ELR (cell line): ENCODE measurements around the gene UGGT1.

Source experiments
- DNase-seq: peaks from one replicate; pipeline ENCODE4 v3.0.0-alpha.2; 2015; ENCODE audit warnings: low read depth

Gene UGGT1

GRCh38 chr2:128219891-128220290 is 128.9 kb downstream of the UGGT1 start:
- no peak for DNase-seq

DNA sequence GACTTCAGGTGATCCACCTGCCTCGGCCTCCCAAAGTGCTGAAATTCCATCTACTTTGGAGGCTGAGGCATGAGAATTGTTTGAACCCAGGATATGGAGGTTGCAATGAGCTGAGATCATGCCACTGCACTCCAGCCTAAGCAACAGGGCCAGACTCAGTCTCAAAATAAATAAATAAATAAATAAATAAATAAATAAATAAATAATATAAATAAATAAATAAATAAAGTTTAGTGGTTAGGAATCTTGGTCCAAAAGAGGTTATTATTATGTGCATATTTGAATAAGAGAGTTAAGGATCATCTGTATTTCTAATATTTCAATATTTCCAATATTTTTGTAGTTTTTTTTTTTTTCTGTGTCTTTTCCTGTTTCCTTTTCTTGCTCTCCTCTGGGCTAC is 136.9 kb downstream of the UGGT1 start:
- no peak for DNase-seq

GRCh38 chr2:128228894-128229293 is 137.9 kb downstream of the UGGT1 start:
- peak; percentile 54 for DNase-seq

GRCh38 chr2:128232965-128233789 is 142.2 kb downstream of the UGGT1 start:
- peak; percentile 77 for DNase-seq

- DNase-seq = no peak
These were observed 142.9 kb downstream of the UGGT1 start for GRCh38 chr2:128233790-128234395.

DNA sequence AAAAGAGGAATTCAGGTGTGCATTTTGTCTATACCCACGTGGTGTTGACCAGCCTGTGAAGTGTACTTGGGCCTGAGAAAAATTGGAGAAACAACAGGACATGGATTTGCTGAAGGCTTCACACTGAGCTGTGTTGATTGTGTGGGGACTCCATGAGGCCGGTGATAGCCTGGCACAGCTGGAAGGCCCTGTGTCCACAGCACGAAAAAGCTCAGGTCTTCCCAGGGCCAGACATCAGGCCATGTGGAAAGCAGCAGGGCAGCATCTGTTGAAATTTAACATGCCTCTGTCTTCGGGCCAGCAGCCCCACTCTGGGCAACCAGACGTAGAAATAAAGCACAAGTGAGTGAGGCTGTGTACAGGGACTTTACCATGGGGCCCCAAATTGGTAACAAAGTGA is 143.6 kb downstream of the UGGT1 start:
- DNase-seq = no peak

DNA sequence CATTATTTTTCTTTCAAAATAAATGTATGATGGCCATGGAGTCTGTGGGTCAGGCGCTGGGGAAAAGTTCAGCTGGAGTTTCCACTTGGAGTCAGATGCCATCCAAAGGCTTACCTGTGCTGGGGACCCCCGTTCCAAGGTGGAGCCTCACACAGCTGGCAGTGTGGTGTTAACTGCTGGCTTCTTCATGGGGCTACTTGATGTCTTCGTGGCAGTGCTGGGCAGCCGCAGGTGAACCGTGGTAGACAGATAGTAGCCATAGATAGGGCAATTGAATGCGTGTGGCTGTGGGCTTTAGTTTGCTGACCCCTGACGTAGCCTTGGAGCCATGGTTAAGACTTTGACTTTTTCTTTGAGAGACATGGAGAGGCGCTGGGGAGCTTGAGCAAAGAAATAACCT is 144.6 kb downstream of the UGGT1 start:
- no peak for DNase-seq

- peak; percentile 84 for DNase-seq
These were observed 145.6 kb downstream of the UGGT1 start for GRCh38 chr2:128236491-128237035.

DNA sequence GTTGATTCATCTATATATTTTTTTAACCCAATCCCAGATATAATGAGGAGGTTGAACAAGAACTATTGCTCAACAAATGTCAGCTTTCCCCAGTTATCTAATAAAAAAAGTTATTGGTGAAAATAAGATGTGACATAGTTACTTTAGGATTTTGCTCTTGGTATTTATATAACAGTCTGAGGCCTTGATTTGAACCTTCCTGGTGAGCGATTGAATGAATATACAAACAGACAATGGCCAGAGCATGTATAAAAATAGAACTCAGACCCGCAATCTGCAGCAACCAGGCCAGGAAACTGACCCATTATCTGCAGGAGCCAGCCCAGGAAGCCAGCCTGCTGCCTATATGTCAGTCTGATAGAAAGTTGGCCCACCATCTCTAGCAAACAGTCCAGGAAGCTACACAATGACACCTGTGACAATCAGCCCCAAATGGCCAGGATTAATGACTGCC is 146.1 kb downstream of the UGGT1 start:
- DNase-seq = no peak

DNA sequence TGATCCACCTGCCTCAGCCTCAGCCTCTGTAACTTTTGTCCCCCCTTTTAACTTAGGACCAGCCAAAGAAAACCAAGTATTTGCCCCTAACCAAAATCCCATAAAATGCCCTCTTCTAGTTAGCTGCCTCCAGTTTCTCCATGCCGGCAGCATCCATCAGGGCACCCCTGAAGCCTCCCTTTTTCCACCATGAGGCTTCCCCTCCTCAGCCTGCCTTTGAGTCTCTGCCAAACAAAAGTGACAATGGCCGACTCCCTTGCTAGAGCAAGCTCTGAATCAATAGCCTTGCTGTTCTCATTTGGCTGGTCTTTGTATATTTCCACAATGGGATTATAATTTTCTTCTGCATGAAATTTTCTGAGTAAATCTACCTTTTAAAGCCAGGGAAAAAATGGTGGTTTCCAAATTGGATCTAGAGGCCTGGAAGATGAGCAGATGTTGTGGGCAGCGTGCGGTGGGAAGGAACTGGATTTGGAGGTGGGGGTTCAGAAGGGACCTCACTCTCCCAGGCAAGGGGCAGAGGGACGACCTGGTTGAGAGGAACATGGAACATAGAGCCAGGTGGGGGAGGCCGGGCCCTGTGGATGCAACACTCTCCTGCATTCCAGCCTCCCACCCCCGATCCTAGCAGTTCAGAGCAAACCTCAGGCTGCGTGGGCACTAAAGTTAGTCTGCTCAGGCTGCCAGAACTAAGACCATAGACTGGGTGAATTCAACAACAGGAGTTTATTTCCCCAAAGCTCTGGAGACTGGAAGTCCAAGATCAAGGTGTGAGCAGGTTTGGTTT is 147.1 kb downstream of the UGGT1 start:
- DNase-seq = no peak

DNA sequence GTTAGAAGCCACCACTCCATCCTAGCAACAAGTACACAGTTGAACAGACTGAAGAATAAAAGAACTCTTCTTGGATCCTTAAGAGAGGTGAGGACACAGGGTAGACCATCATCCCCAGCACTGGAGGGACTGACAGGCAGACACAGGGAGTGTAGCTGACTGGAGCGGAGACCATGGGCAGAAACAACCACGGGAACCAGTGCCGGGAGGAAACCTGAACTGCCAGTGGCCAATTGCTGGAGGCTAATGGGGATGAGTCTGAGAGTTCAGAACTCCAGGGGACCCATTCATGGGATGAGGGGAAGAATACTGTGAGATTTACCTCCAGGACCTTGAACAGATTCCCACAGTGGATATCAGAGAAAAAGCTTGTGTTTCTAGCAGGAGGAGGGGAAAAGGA is 150.9 kb downstream of the UGGT1 start:
- DNase-seq = no peak
